Right ventricle myocardium superior (tissue), 1 donor: ENCODE results near the gene NMT1. TPM values are rescaled to one million over a fixed set of nuclear protein-coding genes. Genes with fewer than 3 reads are reported as not detected.

Experiments used
- ATAC-seq: fragments of 200-7000 bp; cut with Tn5 transposase; one replicate; pipeline ENCODE4 v1.9.1; 2020; ENCODE audit warnings: mild to moderate bottlenecking; ENCODE audit not compliant: poor library complexity
- DNase-seq: peaks from one replicate; pipeline ENCODE4 v3.0.0-alpha.2; 2020
- intact Hi-C: fragments of 100-400 bp; cut with DNase I; formaldehyde crosslinking; loops from one replicate; pipeline ENCODE4 v1.11.2; 2022
- total RNA-seq: library from RNA; stranded (reverse); fragmentation: NEBNext Ultra II Directional; extraction: Animal tissue kit (Norgen Biotek cat#: 25700); gene quantifications from one replicate; pipeline ENCODE4 v1.2.1, GENCODE V29; 2021
- donor health status: DM: no; HTN: yes; CAD: no; lungs with severe emphysema.

The NMT1 gene
- total RNA-seq, 1 donor from 2014 or later = 84.5 TPM

DNA sequence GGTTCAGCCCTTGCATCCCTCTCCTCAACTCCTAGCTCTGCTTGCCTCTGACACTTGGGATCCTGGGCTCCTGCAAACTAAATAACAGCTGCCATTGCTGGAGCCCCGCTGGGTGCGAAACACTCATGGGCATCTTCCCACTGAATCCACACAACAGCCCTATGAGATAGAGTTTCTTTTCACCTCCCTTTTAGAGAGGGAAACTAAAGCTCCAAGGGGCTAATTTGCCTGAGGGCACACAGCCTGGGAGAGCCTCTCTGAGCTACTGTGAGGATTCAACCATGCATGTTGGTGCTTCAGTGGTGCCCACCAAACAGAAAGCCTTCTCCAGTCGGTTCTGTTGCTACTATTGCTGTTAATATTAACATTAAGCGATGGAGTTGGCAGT, 78.4 kb downstream of the NMT1 start:
- no peak for ATAC-seq
- intact Hi-C loops = no loop called here
- no peak for DNase-seq

GRCh38 chr17:45143094-45143670, 82.1 kb downstream of the NMT1 start:
- DNase-seq = peak; percentile 41
- ATAC-seq = no peak
- intact Hi-C loops = no loop called here

DNA sequence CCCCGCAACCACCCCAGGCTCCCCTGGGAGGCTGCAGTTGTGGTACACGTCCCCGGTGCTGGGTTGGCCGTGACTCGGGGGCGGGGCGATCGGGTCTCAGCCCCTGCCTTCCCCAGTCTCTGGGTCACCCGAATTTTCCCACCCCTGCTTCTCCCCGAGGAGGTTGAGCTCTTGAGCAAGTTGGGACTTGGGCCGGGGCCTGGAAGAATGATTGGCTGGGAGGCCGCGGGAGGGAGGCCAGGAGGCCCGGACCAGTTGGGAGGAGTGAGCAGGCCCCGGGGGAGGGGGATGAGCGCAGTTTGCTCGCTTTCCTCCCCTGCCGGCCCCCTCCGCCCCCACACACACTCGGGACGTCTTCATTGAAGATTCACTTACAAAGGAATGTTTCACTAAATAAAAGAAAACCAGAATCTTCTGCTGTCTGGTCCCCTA, 82.7 kb downstream of the NMT1 start:
- intact Hi-C loops = no loop called here
- ATAC-seq (peak; percentile 26), DNase-seq (peak; percentile 95)

DNA sequence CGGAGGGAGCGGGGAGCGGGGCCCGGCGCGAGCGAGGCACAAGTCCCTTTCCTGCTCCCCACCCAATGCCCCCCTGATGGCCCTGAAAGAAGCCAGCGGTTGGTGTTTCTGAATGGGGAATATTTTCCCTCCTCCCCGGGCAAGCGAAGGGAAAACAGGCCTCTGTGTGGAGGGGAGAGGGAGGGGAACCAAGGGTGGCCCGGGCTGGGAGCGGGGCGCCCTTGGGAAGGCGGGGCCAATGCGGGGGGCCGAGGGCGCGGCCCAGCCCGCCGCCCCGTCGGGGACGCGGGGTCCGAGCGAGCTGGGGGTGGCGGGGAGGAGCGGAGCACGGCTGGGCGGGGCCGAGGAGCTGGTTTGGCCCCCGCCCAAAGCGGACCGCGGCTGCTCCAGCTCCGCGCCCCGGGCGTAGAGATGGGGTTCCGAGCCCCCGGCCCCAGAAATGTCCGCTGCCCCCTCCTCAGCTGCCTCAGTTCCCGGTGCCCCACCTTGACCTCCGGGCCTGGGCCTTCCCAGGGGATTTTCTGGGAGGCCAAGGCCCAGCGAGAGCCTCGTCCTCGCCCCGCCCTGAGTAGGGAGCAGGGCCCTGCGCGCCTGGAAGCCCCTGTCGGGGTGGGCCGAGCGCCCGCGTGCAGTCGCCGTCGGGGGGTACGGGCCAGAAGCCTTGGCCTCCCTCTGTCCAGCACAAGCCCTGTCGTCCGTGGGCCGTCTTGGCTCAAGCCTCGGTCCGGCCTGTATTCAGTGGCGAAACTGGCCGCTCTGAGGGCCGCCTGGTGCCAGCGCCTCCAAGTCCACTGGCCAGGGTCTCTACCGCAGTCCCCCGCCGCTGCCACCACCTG, 83.3 kb downstream of the NMT1 start:
- peak; percentile 16 for ATAC-seq
- peak; percentile 81 for DNase-seq
- intact Hi-C loops = no loop called here

GRCh38 chr17:45145035-45145389, 83.9 kb downstream of the NMT1 start:
- DNase-seq (peak; percentile 42), ATAC-seq (no peak)
- intact Hi-C loops = no loop called here

GRCh38 chr17:45146166-45146565, 85.0 kb downstream of the NMT1 start:
- ATAC-seq = no peak
- intact Hi-C loops = no loop called here

GRCh38 chr17:45146592-45146889, 85.4 kb downstream of the NMT1 start:
- DNase-seq (no peak), ATAC-seq (no peak)
- intact Hi-C loops = no loop called here

More at GRCh38 chr17:45146166-45146565, 85.0 kb downstream of the NMT1 start:
- DNase-seq = peak; percentile 45

DNA sequence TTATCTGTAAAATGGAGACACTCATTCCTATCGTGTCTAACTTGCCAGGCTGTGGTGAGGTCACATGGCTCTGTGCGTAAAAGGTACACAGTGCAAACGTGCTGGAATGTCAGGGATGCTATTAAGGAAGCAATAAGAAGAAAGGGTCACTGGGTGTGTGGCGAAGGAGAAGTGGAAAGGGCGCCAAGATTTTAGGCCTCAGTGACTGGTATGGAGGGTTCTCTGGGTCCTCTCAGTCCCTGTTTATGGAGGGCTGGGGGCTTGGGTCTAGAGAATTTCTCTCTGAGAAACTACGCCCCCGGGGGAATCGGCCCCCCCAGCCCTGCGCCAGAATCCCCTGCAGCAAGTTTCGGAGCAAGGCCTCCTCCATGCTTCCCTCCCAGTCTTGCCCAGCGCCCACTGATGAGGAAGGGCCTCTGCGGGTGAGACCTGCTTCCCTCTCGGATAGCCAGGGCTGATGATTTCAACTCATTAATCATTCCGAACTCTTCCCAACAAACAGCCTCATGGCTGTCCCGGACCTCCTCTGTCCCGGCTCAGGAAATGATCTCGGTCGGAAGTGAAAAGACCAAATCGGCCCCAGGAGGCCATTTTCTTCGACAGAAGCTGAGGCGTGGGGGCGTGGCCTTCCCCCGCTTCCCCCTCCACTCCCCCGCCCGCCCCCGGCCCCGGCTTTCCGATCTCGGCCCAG, 85.9 kb downstream of the NMT1 start:
- DNase-seq = peak; percentile 64
- peak; percentile 4 for ATAC-seq
- intact Hi-C loops = no loop called here

DNA sequence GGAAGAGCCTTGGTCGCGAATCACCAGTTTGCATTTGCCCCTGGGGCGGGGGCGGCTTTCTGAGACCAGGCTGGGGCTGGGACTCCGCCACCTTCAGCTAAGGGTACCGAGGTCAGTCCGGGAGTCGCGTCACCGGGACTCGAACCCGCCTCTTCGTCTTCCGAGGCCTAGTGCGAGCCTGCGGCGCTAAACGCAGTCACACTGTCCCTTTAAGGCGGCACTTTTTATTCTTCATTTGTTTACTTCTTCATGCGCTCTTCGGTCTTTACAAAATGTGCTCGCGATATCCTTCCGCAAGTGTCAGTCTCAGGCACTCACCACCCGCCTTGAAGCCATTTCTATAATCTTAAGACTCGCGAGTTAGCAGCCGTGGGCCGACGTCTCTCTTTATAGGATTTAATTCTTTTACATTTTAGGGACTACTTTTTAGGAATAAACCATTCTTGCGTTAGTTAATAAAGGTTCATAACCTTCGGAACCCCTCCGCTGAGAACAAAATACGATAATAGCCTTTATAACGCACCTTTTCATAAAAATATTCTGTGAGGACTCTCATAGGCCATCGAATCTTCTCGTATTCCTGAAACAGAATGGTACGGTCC, 86.6 kb downstream of the NMT1 start:
- DNase-seq (peak; percentile 89), ATAC-seq (peak; percentile 36)
- intact Hi-C loops = loop anchor here (1.0 kb wide), 1 partner anchor 14 kb away; the partner anchor contains the start of gene HEXIM2

GRCh38 chr17:45148183-45149036, 87.3 kb downstream of the NMT1 start, which contains the start of gene HEXIM1:
HEXIM1 (plus strand) TSS chr17:45148475; CDS start chr17:45149191, 716 bp downstream.
- peak; percentile 78 for ATAC-seq
- DNase-seq = peak; percentile 100
- intact Hi-C loops = loop anchor here (1.0 kb wide), 1 partner anchor 13 kb away; the partner anchor contains the start of gene HEXIM2

DNA sequence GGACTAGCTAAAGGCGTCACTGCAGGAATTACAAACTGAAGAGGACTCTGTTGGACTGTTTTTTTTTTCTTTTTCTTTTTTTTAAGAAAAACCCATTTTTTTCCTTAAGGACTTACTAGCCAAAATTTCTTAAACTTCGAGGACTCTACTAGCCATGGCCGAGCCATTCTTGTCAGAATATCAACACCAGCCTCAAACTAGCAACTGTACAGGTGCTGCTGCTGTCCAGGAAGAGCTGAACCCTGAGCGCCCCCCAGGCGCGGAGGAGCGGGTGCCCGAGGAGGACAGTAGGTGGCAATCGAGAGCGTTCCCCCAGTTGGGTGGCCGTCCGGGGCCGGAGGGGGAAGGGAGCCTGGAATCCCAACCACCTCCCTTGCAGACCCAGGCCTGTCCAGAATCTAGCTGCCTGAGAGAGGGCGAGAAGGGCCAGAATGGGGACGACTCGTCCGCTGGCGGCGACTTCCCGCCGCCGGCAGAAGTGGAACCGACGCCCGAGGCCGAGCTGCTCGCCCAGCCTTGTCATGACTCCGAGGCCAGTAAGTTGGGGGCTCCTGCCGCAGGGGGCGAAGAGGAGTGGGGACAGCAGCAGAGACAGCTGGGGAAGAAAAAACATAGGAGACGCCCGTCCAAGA, 88.0 kb downstream of the NMT1 start:
- intact Hi-C loops = no loop called here
- DNase-seq (peak; percentile 92), ATAC-seq (peak; percentile 63)

- intact Hi-C loops = no loop called here
- ATAC-seq = peak; percentile 13
- peak; percentile 83 for DNase-seq
Observed at GRCh38 chr17:45149669-45150664, 88.8 kb downstream of the NMT1 start.

GRCh38 chr17:45150911-45151809, 90.0 kb downstream of the NMT1 start:
- ATAC-seq (no peak), DNase-seq (no peak)
- intact Hi-C loops = no loop called here

- no peak for ATAC-seq
- intact Hi-C loops = no loop called here
- peak; percentile 3 for DNase-seq
Observed at GRCh38 chr17:45155029-45155428, 93.9 kb downstream of the NMT1 start.

DNA sequence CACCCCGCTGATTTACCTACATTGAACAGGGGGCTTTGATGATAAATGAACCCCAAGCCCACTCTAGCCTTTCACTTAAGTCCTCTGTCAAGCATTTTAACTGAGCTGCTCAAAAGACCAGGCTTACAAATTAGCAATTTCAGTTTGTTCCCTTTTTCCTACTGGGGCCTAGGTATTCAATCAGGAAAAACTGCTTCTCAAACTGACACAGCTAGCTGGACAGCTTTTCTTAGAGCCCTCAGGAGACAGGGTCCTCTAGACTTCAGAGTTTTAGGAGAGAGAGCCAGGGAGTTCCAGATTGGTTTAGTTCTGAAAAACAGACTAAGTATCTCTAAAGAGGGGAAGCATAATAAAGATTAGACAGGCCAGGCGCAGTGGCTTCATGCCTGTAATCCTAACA, 94.4 kb downstream of the NMT1 start:
- no peak for ATAC-seq
- intact Hi-C loops = no loop called here
- no peak for DNase-seq

DNA sequence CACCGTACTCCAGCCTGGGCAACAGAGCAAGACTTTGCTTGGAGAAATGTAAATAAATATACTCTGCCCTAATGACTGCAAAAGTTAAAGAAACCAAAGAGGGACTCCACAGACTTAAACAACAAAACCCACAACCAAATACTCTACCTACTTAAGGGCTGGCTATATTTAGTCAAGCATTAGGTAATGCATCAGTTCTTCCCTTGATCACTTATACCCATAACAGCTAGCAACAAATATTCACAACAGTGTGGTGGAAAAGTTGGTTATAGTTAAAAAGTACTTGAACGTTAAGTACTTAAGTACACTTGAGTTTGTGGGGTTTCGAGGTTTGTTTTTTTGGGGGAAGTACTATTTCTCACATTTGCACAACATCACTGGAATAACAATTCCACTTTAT, 95.1 kb downstream of the NMT1 start:
- no peak for DNase-seq
- intact Hi-C loops = no loop called here
- no peak for ATAC-seq
